OCI-M1 (cell line): ENCODE data around the gene ETS1.

ENCODE experiments used
- DNase-seq: peaks from one replicate; lab custom pipeline; 2025; lab: John Stamatoyannopoulos, UW

Gene ETS1

DNA sequence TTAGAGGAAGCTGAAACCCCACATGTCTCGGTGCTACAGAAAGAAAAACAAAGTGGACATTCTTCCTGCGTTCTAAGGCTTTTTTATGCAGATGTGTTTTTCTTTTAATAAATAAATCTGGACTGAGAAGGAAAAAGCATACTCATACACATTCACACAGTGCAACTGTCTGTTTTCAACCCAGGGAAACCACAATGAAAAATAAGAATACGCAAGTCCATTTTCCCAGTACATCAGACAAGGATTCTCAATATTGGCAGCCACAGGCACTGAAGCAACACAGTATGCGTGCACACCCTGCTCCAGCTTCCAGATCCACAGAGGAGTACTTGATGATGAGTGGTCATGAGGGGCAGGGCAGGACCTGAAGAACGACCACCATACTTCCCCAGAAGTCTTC is 86.9 kb downstream of the ETS1 start:
- no peak for DNase-seq

DNA sequence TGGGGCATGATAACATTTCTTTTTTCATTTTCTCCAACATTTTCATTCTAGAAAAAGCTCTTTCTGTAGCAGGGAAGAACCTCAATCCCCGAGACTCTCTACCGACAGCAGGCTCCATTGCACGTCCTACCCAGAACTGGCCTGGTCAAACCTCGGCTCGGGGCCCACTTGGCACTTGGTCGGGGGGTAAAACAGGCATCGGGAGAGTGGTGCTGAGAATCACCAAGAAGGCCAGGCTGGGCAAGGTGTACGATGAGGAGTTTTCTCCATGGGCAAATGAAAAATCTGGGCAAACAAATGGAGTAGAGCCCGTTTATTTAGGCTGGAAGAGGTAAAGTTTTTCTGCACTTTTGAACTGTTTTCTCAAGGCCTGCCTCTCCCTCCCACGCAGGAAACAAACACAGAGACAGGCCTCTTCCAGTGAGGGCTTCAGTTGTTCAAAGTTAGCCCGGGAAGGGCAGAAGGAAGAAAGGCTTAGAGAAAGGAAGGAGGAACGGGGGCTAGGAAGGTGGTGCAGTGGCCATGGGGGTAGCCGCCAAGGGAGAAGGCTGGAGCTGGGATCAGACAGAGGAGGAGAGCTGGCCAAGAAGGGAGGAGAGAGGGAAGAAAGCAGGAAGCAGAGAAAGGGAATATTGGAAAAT is 87.6 kb downstream of the ETS1 start:
- no peak for DNase-seq

DNA sequence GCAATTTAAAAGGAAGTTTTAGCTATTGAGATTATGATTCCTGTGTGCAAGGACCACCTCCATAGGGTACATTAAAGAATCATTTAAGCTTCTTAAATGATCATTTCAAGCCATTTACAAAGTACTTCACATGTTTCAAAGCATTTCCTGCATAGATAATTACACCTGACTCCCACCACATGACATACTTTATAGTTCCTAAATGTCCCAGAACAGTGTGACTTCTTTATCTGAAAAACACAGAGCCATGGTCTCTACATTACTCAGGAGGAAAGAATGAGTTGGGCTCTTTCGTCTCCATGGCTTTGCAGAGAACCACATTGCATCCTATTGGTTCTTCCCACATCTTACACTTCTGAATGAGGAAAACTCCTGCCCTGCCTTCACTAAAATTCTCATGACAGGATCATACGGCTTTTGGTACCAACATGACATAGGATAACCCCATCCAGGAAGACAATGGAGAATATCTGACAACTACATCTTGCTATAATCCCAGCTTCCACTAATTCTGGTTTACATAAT is 88.6 kb downstream of the ETS1 start:
- no peak for DNase-seq

DNA sequence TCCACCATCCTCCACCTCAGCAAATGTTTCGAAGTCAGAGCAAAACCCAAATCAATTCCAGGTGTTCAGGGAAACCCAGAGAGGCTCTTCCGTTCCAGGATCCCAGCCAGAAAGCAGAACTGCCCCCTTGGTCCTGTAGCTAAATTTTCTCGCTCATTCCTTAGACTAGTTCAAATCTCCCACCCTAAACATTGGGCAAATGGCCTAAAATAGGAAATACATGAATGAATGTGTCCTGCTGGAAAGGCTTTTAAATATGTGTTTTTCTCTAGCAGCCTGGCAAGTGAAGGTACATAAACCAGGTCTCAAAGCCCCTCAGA is 89.6 kb downstream of the ETS1 start:
- no peak for DNase-seq

DNA sequence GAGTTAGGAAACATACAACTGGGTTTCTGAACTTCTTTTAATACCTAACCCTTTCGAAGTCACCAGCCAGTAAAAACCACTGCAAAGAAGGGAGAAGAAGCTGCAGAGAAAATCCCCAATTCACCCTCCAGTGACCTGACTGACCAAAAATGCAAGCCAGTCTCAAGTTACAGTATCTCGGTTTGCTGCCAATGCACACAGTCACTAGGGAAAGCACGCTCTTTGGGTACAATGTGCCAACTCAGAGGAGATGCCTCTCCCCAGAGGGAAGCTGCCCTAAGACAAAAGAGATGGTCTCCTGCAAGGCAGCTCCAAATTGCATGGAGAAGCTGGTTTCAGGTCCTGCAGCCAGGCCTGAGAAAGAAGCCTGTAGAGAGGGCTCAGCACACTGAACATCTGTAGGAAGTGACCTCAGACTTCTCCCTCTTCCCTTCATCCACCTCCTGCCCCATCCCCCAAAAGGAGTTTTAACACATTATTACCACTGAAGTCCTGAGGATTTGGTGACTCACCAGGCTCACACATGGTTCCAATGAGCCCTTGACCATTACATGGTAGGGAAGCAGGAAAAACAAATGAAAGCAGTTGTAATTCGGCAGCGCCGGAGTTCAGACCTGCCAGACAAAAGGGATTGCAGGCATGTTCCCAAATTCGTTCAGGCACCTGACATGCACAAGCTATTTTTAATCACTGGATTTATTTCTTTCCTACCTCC is 90.1 kb downstream of the ETS1 start:
- DNase-seq, result no peak

DNA sequence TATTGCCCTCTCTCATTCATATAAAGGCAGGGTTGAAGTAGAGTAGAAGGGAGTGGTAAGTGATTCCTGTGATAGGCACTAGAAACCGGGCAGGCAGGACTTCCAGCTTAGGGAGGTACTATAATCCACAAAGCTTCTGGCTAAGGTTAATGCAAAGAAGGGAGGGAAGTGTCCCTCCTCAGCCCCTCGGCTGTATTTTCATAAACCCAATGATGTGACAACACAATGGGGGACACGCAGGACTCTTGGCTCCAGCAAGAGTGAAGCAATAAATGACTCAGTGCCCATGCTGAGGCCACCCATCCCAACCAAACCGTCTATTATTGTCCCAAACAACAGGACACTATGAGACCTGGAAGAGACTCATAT is 90.7 kb downstream of the ETS1 start:
- DNase-seq, result no peak

DNA sequence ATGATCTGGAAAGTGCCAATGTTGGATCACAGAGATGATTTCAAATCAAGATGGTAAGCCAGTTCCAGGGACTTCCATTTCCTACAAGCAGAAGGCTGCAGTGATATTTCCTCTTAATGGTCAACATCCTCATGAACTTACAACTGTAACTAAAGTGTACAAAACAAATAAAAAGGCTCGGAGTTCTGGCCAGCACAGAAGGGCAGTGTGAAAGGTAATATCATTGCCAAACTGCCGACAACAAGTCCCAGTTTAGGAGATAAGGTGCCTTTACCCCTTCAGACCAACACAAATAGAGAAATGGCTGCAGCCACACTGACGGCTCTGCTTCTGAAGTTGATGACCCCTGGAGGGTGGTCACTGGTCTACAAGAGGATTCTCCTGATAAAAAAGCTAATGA is 91.1 kb downstream of the ETS1 start:
- DNase-seq, result no peak

DNA sequence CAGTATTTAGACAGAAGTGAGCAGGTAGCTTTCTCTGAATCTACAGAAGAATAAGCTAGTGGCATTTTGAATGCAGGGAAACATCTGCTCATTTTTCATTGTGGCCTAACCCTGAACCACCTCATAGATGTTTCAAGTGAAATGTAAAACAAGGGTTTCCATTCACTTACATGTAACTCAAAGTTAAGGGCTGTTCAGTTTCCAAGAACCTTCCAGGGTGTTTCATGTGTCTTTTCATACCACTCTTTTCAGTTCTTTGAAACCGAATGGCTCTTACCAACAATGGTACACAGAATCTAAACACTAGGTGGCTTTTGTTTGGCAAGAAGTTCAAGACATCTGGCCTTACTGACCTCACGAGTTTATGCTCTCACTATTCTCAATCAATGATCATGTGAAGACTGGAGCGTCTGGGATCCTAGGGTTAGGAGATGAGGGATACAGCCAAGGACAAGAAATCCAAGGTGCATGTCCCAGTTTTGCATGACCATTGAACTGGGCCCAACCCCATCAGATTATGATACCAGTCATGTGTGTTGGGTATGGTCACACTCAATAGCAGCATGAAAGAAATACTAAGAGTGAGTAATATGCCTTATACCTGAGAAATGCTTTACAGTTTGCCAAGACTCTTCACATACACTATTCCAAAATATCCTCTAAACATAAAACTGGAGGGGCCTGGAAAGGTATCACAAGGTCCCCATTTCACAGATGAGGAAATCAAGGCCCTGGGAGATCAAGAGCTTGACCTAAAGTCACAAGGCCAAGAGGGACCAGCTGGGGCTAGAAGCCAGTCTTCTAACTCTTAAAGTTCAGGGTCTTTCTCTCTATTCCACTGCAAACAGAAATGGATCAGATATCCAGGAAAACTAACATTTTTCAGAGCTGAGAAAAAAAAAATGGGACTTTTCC is 92.7 kb downstream of the ETS1 start:
- no peak for DNase-seq

DNA sequence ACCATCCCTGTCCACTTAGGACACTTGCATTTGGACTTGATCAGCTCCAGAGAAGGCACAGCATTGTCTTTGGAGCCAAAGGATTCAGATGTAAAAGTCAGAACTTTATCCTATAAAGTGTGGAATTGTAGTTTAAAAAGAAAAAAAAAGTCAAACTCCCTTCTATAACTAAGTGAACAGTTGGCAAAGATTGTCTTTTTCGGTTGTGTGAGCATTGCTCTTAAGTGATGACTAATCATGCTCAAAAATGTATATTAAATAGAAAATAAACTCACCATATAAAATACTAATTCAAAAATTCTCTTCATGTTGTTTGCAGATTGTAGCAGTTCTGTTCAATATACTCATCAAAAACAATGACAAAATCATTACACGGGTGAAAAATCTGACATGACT is 93.8 kb downstream of the ETS1 start:
- no peak for DNase-seq

DNA sequence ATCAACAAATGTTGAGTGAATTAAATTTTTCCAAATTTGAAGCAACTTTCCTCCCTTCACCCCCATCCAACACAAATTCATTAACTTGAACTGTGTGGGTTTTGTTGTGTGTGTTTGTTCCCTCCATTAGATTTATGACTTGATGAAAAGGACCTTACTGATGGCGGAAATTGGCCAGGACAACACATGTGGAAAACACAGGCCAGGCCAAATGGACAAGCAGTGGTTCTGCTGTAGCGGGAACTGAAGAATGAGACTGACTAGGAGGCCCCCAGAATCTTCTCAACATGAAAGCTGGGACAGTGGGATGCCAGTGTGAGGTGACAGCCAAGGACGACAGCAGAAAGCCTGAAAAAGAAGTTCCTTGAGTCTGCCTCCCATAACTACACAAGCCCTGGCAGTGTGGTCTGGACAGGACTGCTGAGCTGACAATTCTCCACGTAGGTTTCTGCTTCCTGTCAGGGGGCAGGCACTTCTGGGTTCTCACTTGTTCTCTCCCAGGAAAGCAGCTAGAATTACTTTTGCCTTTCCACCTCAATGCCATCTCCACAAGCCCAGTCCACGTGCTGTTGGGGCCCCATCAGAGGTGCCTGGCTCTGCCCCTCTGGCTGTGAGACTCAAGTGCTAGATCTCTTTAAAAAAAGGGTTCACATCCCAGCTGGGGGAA is 94.3 kb downstream of the ETS1 start:
- DNase-seq, result no peak

DNA sequence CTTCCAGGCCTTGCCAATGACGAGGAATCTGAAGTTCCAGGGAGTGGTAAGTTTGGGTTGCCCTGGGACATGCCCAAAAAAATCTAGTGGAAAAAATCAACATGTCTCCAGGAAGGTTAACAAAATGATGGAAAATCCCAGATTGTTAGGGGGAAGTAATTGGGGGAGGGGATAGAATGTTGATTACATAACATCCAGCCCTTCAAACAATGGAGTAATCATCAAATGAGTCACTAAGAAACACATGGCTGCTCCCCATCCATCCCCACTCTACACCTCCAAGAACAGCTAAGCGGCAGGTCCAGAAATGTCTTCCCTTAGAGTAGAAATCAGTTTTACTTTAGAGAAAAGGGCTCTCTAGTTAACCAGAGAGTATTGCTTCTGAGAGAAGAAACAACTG is 94.9 kb downstream of the ETS1 start:
- no peak for DNase-seq

DNA sequence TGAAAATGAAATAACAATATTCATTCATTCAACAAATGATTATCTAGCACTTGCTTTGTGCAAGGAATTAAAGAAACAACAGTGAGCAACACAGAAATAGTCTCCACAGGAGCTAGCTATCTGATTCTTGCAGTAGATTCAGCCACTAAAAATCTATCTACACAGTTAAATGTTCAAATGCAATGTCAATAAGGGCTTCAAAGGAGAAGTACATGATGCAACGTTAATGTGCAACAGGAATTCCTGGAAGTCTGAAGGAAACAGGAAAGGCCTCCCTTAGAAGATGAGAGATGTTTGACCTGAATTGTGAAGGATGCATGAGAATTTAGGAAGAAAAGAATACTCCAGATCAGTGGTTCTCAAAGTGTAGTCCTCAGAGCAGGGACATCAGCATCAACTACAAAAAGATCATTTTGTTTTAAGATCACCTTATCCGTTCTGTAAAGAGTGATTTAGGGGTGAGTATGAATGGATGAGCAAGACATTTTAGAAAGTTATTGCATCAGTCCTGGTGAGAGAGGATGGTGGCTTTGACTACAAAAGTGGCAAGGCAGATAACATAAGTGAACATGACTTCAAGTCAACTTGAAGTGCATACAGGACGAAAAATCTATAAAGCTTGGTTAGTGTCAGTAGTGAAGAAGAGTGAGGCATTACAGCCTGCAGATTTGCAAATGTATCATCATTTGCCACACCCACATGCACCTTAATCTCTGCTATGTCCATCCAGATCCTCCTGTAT is 96.0 kb downstream of the ETS1 start:
- DNase-seq, result no peak

DNA sequence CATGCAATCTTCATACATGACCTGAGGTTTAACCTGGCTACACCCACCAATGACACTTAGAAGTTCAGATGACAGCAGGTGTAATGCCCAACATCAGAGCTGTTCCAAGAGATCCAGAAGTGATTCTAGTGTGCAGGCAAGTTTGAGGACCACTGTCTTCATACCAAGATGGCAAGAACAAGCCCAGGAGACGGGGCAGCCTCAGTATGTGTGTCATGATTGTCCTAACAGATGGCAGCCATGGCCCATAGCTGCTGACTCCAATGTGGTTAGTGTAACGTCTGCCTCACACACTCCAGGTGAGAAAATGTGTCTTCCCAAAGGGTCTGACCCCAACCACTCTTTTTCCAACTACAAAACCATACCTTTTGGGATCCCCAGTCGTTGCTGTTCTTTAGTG is 97.3 kb downstream of the ETS1 start:
- no peak for DNase-seq

DNA sequence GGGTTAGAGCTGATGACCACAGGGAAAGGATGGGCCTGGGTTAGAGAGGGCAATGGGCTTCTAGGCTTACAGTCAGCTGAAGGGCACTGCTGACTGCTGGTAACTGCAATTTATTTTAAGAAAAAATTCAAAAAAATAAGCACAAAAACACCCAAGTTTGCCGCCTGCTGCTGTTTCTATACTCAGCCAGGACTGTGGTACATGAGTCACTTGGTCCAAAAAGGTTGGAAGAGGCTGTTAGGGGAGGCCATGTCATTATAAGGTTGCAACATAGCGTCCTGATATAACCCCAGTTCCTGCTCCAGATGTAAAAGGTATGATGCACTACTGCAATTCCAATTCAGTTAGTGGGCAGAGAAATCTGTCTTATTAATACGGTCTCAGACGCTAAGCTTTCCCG is 98.9 kb downstream of the ETS1 start:
- DNase-seq, result no peak

DNA sequence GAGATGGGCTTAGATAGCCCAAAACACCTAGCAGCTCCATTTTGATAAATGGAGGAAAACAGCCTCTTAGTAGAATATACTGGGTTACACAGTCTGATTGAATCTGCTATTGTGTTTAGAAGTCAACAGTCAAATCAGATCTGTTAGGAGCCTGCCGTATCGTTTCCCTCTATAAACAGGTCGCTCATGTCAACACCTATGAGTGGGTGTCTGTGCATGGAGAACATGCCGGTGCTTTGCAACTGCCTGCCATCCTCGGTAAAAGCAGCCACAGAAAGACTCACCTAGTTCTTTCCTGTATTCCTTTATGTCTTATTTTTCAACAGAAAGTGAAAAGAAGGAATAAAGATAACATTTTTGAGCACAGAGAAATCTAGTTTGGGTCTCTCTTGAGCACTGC is 99.4 kb downstream of the ETS1 start:
- DNase-seq, result no peak

DNA sequence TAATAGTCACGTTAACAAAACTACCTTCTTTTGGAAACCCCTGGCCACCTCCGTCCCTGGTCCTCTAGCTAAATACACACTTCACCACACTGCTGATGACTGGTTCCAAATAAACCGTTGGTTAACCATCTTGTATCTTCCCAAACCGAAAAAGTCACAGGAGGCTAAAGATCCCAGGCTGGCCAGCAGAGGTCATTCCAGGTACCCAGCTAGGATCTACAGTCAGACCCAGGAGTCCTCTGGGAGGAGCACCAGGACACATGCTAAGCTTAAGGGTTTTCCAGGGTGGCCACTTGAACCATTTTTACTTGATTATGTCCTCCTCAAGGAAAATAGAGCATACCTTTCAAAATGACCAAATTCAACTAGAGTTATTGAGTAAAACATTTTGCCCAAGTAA is 103.2 kb downstream of the ETS1 start:
- DNase-seq, result no peak

DNA sequence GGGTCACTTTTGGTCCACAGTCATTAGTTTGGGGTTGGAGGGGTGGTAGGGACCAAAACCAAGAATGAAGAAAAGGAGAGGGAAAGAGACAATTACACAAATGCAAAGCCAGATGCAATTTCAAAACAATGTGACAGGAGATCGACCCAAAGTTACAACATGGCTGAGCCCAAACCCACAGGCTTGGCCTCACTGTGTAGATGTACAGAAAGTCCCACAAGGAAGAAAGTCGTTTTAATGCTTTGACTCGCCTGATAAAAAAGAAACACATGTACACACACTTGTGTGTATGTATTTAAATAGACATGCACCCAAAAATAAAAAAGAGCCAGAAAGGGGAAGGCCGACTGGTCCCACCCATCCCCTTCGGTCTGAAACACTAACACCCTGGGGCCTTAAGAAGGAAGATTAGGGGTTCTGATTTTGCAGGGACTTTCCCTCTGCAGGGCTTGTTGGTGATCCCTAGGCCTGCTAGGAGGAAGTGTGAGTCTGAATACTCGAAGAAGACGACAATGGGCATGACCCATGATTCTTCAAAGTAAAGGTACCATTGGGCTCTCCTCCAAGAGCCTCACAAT is 104.1 kb downstream of the ETS1 start:
- DNase-seq, result no peak

DNA sequence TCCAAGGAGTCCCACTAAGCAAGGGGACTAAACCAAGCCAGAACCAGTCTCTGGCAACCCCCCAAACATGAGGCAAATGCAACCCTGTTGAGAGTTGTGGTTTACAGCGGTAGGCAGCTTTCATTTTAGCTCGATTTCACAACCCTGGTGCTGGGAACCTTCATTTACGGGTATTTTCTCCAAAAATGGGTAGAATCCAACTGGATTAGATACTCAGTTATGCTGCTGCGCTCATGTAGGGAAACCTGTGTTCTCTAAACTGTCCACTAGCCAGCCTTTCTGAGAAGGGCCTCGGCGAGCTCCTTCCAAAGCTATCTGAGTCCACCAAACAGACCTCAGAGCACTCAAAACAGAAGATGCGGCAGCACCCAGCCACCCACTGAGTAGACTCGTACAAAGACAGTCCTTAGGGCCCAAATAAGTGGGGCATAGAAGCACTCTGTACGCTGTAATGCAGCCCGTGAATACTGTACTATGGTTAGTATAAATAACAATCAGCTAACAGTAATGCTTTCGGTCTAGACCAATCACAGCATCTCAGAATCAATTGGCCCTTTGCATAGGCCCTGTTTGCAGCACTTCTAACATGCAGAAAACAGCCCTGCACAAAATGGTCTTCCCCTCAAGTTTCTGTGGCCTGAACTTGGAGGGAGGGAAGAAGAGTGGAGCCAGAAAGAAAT is 104.7 kb downstream of the ETS1 start:
- peak; percentile 18 for DNase-seq

DNA sequence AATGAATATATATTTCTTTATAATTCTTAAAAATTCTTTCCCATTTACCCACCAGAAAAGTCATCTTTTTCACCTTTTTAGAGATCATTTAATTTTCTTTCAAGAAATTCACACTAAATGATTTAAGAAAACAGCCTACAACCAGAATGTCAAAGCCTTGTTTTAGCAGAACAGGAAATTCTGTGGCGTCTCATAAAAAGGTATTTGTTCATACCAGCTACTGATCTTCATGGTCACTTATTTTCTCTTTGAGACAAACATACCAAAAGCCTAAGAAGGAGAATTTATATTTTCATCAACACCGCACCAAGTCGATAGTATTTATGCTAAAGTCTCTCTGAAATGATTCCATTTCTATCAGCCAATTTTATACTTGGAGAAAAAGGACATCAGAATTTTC is 105.3 kb downstream of the ETS1 start:
- no peak for DNase-seq

DNA sequence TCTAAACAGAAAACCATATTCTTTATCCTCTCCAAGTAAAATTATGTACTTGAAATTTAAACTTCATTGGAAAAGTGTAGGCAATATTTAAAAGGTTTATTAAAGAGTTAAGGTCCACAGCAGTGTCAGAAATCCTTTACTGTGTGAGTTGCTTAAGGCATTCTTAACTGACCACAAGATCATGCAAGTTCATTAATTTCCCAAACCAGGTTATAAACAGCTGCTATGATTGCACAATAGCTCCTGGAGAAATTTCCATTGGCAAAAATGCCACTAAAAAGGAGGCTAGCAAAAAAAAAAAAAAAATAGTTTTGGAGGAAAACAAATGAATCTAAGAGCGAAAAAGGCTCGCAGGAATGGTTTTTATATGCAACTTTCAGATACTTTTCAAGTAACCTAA is 106.2 kb downstream of the ETS1 start:
- no peak for DNase-seq

DNA sequence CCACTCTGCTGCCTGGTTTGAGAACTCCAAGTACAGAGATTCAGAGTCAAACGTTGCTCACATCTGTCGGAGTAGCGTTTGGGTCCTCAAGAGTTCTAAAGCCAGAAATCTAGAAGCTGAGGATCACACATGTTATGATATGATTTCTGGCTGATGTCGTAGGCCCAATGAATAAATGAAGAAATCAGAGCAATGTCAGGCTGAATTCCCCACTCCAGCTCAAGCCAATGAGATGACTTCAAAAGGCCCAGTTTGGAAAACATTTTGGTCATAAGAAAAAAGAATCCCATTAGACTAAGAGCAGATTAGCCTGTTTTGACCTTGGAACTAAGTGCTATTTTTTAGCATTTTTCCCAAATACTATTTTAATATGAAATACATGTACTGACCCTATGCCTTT is 106.7 kb downstream of the ETS1 start:
- DNase-seq, result no peak
